HG02588 (cell line): ENCODE results near the gene DDX1.
"Not testable (repeated sequence)": the region's sequence is repeated elsewhere in the genome, so short reads cannot be mapped to it uniquely, and the experiment has no call there.

Experiments used
- ATAC-seq: cut with Tn5 transposase; IDR thresholded peaks from one replicate; pipeline ENCODE4 v1.9.1; 2021; ENCODE audit warnings: mild to moderate bottlenecking, moderate library complexity; ENCODE audit not compliant: unreplicated experiment

Gene DDX1

DNA sequence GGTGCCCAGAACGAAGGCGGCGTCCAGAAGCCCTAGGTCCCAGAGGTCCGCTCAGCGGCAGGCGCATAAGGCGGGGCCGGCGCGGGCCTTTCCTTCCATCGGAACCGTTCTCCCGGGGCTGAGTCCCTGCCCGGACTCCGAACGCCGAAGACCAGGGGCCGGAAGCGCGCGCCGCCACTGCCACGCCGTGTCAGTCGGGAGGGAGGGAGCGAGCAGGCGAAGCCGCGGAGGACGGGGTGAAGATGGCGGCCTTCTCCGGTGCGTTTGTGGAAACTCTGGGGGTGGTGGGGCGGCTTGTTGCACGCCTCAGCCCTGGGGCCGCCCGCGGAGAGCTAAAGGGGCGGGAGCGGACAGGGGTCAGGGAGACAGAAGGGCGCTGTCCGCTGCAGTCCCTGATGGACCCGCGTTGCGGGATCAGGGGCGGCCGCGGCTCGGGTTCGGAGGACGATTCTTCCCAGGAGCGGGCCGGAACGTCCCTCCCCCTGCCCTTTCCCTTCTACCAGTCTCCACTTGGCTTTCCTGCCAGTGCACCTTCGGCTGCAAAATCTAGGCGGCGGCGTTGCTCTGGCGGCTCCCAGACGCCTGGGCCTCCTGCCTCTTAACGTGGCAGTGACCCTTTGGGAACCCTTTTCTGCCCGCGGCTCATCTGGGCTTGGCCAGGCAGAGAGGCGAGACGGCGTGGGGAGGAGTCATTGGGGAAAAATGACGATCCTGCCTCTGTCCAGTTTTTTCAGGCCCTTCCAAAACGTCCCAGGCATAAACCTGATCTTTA is at the start of gene DDX1:
Gene DDX1 (plus strand): TSS at position 177 of the 772 bp plus-strand sequence. CDS start 66 bp downstream, at position 243.
- ATAC-seq, result peak; percentile 95

DNA sequence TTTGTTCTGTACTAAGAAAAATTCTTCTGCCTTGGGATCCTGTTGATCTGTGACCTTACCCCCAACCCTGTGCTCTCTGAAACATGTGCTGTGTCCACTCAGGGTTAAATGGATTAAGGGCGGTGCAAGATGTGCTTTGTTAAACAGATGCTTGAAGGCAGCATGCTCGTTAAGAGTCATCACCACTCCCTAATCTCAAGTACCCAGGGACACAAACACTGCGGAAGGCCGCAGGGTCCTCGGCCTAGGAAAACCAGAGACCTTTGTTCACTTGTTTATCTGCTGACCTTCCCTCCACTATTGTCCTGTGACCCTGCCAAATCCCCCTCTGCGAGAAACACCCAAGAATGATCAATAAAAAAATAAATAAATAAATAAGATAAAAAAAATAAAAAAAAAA is 49.4 kb upstream of the DDX1 start:
- not testable (repeated sequence) for ATAC-seq

DNA sequence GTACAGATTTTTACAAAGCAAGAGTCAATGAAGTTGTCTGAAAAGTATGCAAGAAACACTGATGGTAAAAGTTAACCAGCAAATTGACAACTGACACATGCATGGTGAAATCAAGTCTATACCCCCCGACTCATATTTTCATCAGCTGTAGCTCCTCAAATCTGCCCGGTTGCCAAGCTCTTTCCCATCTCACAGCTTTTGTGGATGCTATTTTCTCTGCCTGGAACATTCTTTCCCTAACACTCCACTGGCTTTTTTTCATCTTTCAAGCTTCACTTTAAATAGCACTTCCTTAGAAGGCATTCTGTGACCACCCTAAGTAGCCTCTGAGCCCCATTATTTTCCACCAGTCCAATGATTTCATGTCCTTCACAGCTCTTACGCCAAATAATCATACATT is 48.6 kb upstream of the DDX1 start:
- ATAC-seq, result no peak

DNA sequence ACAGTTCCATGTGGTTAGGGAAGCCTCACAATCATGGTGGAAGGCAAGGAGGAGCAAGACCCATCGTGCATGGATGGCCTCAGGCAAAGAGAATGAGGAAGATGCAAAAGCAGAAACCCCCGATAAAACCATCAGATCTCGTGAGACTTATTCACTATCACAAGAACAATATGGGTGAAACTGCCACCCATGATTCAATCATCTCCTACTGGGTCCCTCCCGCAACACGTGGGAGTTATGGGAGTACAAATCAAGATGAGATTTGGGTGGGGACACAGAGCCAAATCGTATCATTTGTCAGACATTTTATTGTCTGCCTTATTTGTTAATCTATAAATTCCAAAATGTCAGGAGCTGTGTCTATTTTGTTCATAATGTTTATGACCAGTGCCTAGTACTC is 48.1 kb upstream of the DDX1 start:
- no peak for ATAC-seq

DNA sequence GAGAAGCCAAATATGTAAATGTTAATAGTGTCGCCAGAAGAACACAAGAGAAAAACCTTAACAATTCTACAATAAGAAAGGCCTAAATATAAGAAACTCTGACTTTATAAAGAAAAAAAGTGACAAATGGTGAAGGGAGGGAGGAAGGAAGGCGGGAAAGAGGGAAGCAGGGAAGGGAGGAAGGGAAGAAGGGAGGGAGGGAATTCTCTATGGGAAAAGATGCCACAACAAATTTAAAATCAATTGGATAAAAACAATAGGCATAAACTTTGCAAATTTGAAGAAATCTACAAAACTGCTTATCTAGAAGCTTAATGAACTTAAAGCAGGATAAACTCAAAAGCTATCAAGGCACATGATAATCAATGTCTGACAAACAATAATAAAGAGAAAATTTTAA is 47.4 kb upstream of the DDX1 start:
- ATAC-seq, result no peak

DNA sequence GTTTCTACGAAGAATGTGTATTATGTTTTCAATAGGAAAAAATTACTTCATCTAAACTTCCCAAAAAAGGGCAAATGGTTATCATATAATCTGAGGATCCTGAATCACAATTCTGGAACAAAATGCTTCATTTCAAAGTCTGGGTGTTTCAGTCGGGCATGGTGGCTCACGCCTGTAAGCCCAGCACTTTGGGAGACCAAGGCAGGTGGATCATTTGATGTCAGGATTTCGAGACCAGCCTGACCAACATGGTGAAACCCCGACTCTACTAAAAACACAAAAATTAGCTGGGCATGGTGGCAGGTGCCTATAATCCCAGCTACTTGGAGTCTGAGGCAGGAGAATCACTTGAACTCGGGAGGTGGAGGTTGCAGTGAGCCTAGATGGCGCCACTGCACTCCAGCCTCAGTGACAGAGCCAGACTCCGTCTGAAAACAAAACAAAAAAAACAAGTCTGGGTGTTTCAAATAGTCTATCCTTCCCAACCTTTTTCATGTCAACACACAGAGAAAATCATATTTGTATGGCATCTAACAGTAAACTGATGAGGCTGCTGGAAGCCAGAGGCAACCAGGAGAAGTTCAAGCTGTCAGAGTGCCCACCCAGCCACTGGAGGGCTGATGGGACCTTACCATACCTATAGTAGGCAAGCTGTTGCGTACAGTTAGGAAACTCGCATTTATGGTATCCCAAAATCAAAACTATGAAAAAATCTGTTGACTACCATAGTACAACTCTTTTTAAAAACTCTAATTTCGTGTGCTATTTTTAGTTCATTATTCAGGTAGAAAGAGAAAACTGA is 45.2 kb upstream of the DDX1 start:
- ATAC-seq, result no peak

DNA sequence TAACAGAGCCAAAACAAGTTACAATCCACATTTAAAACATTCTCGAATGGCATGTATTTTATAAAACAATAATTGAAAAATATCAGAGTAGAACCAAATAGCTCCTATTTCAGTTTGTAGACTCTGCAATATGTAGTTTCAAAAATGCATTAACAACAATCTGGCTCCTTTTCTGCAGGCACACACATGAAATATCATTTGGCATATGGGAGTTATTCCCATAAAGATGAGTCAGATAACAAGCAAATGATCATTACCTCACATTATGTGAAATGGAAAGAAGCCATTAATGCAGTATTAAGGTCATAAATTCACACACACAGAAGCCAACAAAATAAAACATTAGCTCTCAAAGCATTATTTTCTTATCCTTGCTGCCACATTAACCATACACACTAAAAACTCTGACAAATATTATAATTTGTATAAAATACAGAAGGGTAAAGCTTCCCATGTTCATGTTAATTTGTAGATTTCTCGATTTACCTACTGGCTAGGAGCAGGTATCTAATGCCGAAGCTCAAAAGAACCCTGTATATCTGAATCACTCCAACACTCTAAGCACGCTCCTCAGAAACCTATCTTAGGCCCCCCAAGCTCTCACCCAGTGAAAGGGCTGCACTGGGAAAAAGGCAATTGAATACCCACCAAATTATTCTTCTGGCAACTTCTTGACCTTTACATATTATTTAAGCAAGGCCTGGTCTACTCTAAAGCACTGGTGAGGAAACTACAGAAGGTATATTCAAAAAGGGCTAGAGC is 44.4 kb upstream of the DDX1 start:
- ATAC-seq, result no peak

DNA sequence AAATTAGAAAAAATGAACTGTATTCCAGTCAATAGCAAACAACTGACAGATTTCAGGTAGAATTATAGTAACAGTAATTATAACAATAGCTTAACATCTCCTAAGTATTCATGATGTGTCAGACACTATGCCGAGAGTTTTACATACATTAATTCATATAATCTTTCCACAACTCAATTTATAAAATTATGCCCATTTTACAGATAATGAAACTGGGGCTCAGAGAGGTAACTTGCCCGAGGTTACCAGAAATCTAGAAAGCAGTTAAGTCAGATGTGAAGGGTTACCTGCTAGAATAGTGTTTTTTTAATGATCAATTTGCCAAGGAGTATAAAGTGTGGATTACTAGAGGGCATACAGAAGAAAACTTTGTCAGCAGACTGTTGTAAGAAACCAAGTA is 42.7 kb upstream of the DDX1 start:
- no peak for ATAC-seq

DNA sequence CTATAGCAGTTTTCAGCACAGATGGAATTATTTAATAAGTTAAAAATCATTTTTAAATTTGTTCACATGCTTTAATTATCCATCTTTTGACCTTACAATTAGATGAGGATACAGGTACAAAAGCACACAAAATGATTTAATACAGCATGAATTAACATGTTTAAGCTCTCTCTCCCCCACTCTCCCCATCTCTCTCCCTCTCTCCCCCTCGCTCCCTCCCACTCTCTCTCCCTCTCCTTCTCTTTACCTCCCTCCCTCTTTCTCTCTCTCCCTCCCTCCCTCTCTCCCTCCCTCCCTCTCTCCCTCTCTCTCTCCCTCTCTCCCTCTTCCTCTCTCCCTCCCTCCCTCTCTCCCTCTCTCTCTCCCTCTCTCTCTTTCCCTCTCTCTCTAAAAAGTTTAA is 38.1 kb upstream of the DDX1 start:
- ATAC-seq, result no peak

DNA sequence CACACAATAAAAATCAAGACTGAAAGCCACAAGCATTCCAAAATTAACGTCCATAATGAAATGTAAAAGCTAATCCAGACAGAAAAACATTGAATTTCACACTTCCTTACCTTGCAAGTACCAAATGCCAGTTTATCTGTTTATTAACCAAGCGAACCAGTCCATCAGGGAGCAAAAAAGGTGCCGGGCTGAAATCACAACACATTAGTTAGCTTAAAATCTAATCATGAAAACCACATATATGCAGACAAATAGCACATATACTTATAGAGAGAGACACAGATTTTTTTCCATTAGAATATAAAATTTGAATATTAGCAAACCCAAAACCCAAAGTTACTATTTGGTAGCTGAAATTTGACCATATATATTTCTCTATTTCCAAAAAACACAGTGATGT is 37.7 kb upstream of the DDX1 start:
- no peak for ATAC-seq

DNA sequence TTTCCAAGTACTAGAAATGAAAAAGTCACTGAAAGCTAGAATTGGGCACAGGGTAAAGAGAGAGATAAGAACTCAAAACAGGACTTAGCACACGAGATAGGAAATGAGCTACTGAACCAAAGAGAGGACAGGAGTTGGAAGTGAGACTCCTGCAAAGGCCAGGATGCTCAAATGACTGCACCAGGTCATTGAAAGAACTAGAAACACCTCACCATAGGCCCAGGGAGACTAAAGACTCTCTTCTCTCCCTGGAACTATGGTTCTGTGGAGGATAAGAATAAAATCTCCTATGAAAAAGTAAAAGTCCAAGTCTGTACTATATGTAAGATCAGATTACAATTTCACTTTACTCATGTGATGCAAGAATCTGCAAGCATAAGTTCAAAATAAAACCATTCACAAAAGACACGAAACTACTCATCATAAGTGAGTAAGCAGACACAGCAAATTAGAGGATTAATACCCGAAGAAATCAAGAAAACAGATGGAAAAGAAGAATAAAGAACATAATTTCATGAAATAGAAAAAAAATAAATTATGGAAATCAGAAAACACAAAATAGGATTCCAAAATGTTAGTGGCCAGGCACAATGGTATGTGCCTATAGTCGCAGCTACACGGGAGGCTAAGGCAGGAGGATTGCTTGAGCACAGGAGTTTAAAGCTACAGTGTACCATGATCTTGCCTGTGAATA is 37.0 kb upstream of the DDX1 start:
- ATAC-seq, result no peak

DNA sequence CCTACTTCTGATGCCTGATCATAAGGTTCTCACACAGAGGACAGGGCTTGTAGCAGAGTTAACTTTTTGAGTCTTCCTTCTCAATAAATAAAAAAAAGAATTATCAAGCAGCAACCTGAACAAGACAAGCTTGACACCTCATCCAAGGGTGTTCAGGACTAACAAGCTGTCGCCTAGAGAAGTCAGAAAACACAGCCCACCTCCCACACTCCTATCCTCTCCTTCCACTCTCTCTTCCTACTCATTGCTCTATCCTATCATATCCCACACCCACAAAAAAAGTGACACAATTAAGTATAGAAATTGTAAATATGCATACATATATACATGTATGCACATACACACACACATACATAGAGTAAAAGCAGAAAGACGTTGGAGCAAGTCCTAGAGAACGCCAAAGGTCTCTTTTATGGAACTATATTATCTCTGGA is 35.9 kb upstream of the DDX1 start:
- ATAC-seq, result no peak

DNA sequence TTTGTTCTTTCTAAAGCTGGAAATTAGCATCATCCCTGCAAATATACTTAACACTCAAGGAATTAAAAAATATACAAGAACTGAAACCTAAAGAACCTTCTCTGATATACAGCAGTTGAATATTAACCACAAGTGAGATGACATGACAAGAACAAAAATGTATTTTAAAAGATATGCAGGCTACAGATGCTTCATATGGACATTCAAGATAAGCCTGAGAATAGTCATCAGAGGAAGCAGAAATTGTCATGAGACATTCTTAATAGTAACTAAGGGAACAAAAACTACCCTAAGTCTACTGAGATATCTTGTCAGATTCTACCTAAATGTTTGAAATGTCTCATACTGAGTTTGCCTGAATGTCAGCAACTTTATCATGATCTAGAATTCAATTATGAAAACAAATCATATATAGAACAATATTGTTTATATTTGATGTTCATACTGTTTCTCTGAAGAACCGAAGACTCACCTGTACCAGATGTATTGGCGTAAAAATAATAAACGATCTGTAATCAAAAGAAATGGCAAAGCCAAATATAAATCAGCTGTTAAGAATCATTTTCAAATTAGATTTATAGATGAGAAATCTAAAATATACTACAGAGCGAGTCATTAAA is 35.2 kb upstream of the DDX1 start:
- no peak for ATAC-seq

DNA sequence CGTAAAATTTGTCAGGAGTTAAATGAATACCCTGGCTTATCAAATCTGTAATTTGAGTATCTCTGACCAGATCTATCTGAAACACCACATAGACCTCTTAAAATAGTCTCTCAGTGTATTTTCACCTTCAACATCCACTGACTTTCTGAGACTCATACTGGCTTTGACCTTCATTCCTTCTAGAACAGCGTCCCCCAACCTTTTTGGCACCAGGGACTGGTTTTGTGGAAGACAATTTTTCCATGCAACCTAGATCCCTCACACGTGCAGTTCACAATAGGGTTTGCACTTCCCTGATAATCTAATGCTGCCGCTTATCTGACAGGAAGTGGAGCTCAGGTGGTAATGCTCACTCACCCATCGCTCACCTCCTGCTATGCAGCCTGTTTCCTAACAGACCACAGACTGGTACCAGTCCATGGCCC is 33.8 kb upstream of the DDX1 start:
- no peak for ATAC-seq

DNA sequence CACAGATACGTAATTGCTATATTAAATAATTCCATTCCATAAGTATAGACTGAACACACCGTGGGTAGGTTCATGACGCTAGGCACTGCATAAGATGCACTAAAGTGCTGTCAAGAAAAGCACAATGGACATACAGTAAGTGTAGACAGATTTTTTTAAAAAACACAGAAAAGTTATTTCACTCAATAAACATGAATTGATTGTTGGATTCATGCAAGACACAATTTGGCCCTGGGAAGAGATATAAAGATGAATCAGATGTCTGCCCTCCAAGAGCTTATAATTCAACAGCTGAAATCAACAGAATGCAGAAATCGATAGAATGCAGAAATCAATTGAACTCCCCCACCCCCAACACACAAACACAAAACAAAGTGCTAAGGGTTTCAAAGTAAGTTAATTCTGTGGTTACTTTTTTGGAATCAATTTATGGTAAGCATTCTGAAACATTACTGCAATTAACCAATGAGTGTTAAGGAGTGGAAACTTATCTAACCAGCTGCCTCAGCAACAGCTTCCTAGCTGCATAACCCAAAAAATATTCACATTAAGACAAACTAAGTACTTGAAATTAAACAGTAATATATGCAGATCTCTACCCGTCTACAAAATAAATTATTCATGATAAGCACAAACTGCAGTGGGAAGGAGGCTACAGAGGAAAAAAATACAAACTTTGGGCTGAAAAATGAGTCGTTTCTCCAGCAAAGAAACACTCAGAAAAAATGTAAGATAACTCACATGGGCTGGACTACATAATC is 32.1 kb upstream of the DDX1 start:
- no peak for ATAC-seq

DNA sequence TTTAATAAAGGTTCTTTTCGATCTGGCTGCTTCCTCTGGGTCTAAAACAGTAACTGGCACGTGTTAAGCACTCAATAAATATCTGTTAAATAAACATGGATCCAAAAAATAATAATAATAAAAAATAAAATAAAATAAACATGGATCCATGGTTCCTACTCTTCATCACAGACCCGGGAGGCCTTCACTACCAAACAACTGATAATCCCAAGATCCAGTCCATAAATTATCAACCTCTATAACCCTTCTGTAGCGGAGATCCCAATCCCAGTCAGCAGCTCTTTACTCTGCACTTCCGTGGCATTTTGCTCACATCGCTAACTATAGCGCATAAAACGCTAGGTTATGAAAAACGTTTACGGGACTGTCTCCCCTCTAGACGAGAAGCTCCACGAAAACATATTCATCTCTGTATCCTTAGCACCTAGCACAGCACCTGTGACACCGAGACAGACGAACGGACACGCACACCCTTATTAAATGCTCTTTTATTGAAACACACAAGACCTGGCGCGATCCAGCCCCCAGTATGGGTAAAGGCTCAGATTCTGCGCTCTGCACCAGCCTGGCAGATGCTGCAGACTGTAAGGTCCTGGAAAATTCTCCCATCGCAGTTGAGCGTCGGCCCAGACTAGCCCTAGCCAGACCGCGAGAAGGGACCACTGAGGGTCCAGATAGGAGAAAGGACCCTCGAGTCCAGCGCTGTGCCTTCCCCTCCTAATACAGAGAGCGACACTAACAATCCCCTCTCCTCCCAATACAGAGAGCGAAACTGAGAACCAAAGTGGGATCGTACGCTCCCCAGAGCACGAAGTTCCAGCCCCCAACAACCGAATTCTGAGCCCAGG is 31.3 kb upstream of the DDX1 start:
- peak; percentile 31 for ATAC-seq

DNA sequence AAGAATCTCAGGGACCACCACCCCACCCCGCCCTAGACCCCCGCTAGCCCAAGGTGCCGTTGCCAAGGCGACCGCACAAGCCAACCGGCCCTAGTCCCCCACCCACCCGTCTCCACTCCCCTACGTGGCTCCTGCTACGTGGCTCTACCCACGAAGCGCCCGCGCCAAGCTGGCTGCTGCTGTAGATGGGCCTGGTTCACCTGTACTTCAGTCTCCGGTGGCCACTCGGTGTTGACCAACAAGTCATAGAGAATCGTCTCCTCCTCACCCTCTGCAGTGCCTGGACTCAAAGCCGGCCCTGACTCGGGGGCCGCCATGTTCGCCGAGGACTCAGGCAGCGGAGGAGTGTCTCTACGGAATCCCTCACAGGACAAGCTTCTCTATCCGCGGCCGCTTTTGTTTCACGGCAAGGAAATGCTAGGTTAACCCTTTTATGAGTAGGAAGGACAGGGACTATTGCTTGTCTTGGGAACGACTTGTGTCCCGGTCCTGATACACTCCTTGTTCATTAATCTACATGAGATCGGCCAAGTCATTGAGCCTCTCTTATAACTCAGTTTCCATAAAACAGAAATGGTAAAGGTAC is 30.6 kb upstream of the DDX1 start, which contains the start of gene NBAS:
Gene NBAS (minus strand): TSS at position 347 of the 586 bp plus-strand sequence. CDS start 30 bp downstream, at position 317.
- ATAC-seq, result peak; percentile 91
